Stimulated activated memory B cell treated with anti-CD40 and anti-IgM and Interleukin-4, amounts not matched to agents 10 μg/mL and 1 μg/mL and 100 μg/mL, for 72 hours (primary cell): Measurements from ENCODE around the gene TOMM34.

Experiments used
- ATAC-seq: fragments of 150-1000 bp; cut with Tn5 transposase; 2 replicates; pipeline ENCODE4 v1.10.0; 2021
- H3K27ac Mint-ChIP-seq: one replicate; pipeline ENCODE4 v1.8.0; 2022; ENCODE audit warnings: mild to moderate bottlenecking, mixed read lengths
- H3K27me3 Mint-ChIP-seq: one replicate; pipeline ENCODE4 v1.8.0; 2022; ENCODE audit warnings: mixed read lengths
- H3K36me3 Mint-ChIP-seq: one replicate; pipeline ENCODE4 v1.8.0; 2022; ENCODE audit warnings: mixed read lengths
- H3K4me1 Mint-ChIP-seq: one replicate; pipeline ENCODE4 v1.8.0; 2022; ENCODE audit warnings: mixed read lengths
- H3K4me3 Mint-ChIP-seq: one replicate; pipeline ENCODE4 v1.8.0; 2022; ENCODE audit warnings: mild to moderate bottlenecking, moderate library complexity, mixed read lengths
- H3K9me3 Mint-ChIP-seq: one replicate; pipeline ENCODE4 v1.8.0; 2022; ENCODE audit warnings: mixed read lengths

TOMM34 gene

GRCh38 chr20:44924541-44924940, 35.7 kb downstream of the TOMM34 start:
- Mint-ChIP-seq H3K4me3 (no peak overlapping the region), H3K27ac (no peak overlapping the region), H3K9me3 (no peaks in the 10 kb centered on the region), H3K4me1 (no peaks in the 10 kb centered on the region), H3K36me3 (peaks cover 33% of the 10 kb centered on the region), H3K27me3 (no peaks in the 10 kb centered on the region)
- no peak for ATAC-seq

GRCh38 chr20:44921447-44921846, 38.8 kb downstream of the TOMM34 start:
- Mint-ChIP-seq H3K27ac (no peak overlapping the region), H3K36me3 (peaks cover 39% of the 10 kb centered on the region)

GRCh38 chr20:44918761-44919160, 41.4 kb downstream of the TOMM34 start:
- H3K9me3 Mint-ChIP-seq = no peaks in the 10 kb centered on the region
- no peaks in the 10 kb centered on the region for H3K27me3 Mint-ChIP-seq
- no peak overlapping the region for H3K4me3 Mint-ChIP-seq
- H3K4me1 Mint-ChIP-seq = peaks cover 7% of the 10 kb centered on the region
- no peak overlapping the region for H3K27ac Mint-ChIP-seq
- ATAC-seq = no peak
- H3K36me3 Mint-ChIP-seq = peaks cover 38% of the 10 kb centered on the region

More at GRCh38 chr20:44921447-44921846, 38.8 kb downstream of the TOMM34 start:
- no peak overlapping the region for H3K4me3 Mint-ChIP-seq
- ATAC-seq = no peak
- H3K27me3 Mint-ChIP-seq = no peaks in the 10 kb centered on the region
- no peaks in the 10 kb centered on the region for H3K4me1 Mint-ChIP-seq
- no peaks in the 10 kb centered on the region for H3K9me3 Mint-ChIP-seq

GRCh38 chr20:44918342-44918741, 41.9 kb downstream of the TOMM34 start:
- peaks cover 37% of the 10 kb centered on the region for H3K36me3 Mint-ChIP-seq
- no peak overlapping the region for H3K27ac Mint-ChIP-seq
- ATAC-seq = no peak
- peaks cover 7% of the 10 kb centered on the region for H3K4me1 Mint-ChIP-seq
- no peak overlapping the region for H3K4me3 Mint-ChIP-seq
- no peaks in the 10 kb centered on the region for H3K9me3 Mint-ChIP-seq
- no peaks in the 10 kb centered on the region for H3K27me3 Mint-ChIP-seq

GRCh38 chr20:44917399-44917798, 42.8 kb downstream of the TOMM34 start:
- no peak overlapping the region for H3K4me3 Mint-ChIP-seq
- peaks cover 7% of the 10 kb centered on the region for H3K4me1 Mint-ChIP-seq
- no peak overlapping the region for H3K27ac Mint-ChIP-seq
- no peaks in the 10 kb centered on the region for H3K27me3 Mint-ChIP-seq
- H3K9me3 Mint-ChIP-seq = no peaks in the 10 kb centered on the region
- ATAC-seq = no peak
- peaks cover 39% of the 10 kb centered on the region for H3K36me3 Mint-ChIP-seq

- Mint-ChIP-seq H3K36me3 (peaks cover 40% of the 10 kb centered on the region), H3K9me3 (no peaks in the 10 kb centered on the region), H3K27ac (no peak overlapping the region), H3K27me3 (no peaks in the 10 kb centered on the region), H3K4me1 (peaks cover 10% of the 10 kb centered on the region), H3K4me3 (no peak overlapping the region)
- no peak for ATAC-seq
Measured at GRCh38 chr20:44916586-44916985, 43.6 kb downstream of the TOMM34 start.

GRCh38 chr20:44914924-44915323, 45.3 kb downstream of the TOMM34 start:
- no peak for ATAC-seq
- Mint-ChIP-seq H3K27ac (no peak overlapping the region), H3K4me1 (peaks cover 23% of the 10 kb centered on the region), H3K9me3 (no peaks in the 10 kb centered on the region), H3K36me3 (peaks cover 40% of the 10 kb centered on the region), H3K4me3 (no peak overlapping the region), H3K27me3 (no peaks in the 10 kb centered on the region)

GRCh38 chr20:44912189-44912588, 48.0 kb downstream of the TOMM34 start:
- no peak for ATAC-seq
- Mint-ChIP-seq H3K4me3 (no peak overlapping the region), H3K36me3 (peaks cover 41% of the 10 kb centered on the region), H3K27ac (no peak overlapping the region), H3K4me1 (peaks cover 33% of the 10 kb centered on the region), H3K9me3 (no peaks in the 10 kb centered on the region), H3K27me3 (no peaks in the 10 kb centered on the region)

- no peak overlapping the region for H3K27ac Mint-ChIP-seq
- no peaks in the 10 kb centered on the region for H3K9me3 Mint-ChIP-seq
- H3K4me1 Mint-ChIP-seq = peaks cover 33% of the 10 kb centered on the region
Measured at GRCh38 chr20:44911264-44911921, 48.8 kb downstream of the TOMM34 start.

GRCh38 chr20:44910690-44911262, 49.4 kb downstream of the TOMM34 start:
- Mint-ChIP-seq H3K27me3 (no peaks in the 10 kb centered on the region), H3K4me3 (peak overlapping the region; percentile 87), H3K27ac (peak overlapping the region; percentile 67), H3K4me1 (peaks cover 33% of the 10 kb centered on the region), H3K36me3 (peaks cover 42% of the 10 kb centered on the region), H3K9me3 (no peaks in the 10 kb centered on the region)
- ATAC-seq = no peak

More at GRCh38 chr20:44911264-44911921, 48.8 kb downstream of the TOMM34 start:
- Mint-ChIP-seq H3K36me3 (peaks cover 42% of the 10 kb centered on the region), H3K4me3 (peak overlapping the region; percentile 27), H3K27me3 (no peaks in the 10 kb centered on the region)
- no peak for ATAC-seq

GRCh38 chr20:44909872-44910689, 50.1 kb downstream of the TOMM34 start, which contains the start of gene PABPC1L:
TSS of gene PABPC1L (plus strand) at chr20:44910060. CDS start at chr20:44910144, 84 bp downstream.
- peak; percentile 94 for ATAC-seq
- peak within 1 kb of the TSS; percentile 67 for H3K27ac Mint-ChIP-seq
- no peaks in the 10 kb centered on the region for H3K9me3 Mint-ChIP-seq
- peaks cover 48% of the 10 kb centered on the region for H3K36me3 Mint-ChIP-seq
- H3K4me1 Mint-ChIP-seq = peaks cover 30% of the 10 kb centered on the region
- H3K4me3 Mint-ChIP-seq = peak within 1 kb of the TSS; percentile 87
- H3K27me3 Mint-ChIP-seq = no peaks in the 10 kb centered on the region

GRCh38 chr20:44908987-44909871, 51.0 kb downstream of the TOMM34 start:
- peaks cover 50% of the 10 kb centered on the region for H3K36me3 Mint-ChIP-seq
- no peak for ATAC-seq
- H3K4me3 Mint-ChIP-seq = peak overlapping the region; percentile 87
- no peaks in the 10 kb centered on the region for H3K27me3 Mint-ChIP-seq
- no peaks in the 10 kb centered on the region for H3K9me3 Mint-ChIP-seq
- peaks cover 26% of the 10 kb centered on the region for H3K4me1 Mint-ChIP-seq
- H3K27ac Mint-ChIP-seq = peak overlapping the region; percentile 67

GRCh38 chr20:44904377-44904776, 55.8 kb downstream of the TOMM34 start:
- H3K4me1 Mint-ChIP-seq = peaks cover 14% of the 10 kb centered on the region
- no peak overlapping the region for H3K4me3 Mint-ChIP-seq
- peaks cover 58% of the 10 kb centered on the region for H3K36me3 Mint-ChIP-seq
- no peaks in the 10 kb centered on the region for H3K9me3 Mint-ChIP-seq
- no peaks in the 10 kb centered on the region for H3K27me3 Mint-ChIP-seq
- ATAC-seq = no peak
- H3K27ac Mint-ChIP-seq = no peak overlapping the region

GRCh38 chr20:44901974-44902373, 58.2 kb downstream of the TOMM34 start:
- Mint-ChIP-seq H3K27ac (no peak overlapping the region), H3K9me3 (no peaks in the 10 kb centered on the region), H3K4me3 (no peak overlapping the region), H3K27me3 (no peaks in the 10 kb centered on the region), H3K4me1 (peaks cover 24% of the 10 kb centered on the region), H3K36me3 (peaks cover 62% of the 10 kb centered on the region)
- ATAC-seq = no peak
